Cardiac muscle cell (in vitro differentiated cells and primary cell): ENCODE results near the gene PDHX. TPM values are rescaled to one million over a fixed set of nuclear protein-coding genes. Genes with fewer than 3 reads are reported as not detected.

ENCODE experiments used
- DNase-seq, 2 donors: peaks; one replicate each; pipeline versions ENCODE4 v3.0.0 to v3.0.0-alpha.2; 2010 to 2017; ENCODE audit warnings: low read depth in 1 of 2, low spot score in 1 of 2
- H3K27ac ChIP-seq: fragments of 200-600 bp; sonication (generic); 2 replicates; pipeline ENCODE4 v1.5.1; 2016
- H3K27me3 ChIP-seq: fragments of 200-600 bp; sonication (generic); 2 replicates; pipeline ENCODE4 v1.6.0; 2016; ENCODE audit warnings: control low read depth
- H3K36me3 ChIP-seq: fragments of 200-600 bp; sonication (generic); 2 replicates; pipeline ENCODE4 v1.5.1; 2016; ENCODE audit warnings: control low read depth
- H3K4me1 ChIP-seq: fragments of 200-600 bp; sonication (generic); 2 replicates; pipeline ENCODE4 v1.8.1; 2017; ENCODE audit warnings: low read depth, mild to moderate bottlenecking, mixed run types
- H3K4me3 ChIP-seq: fragments of 200-600 bp; sonication (generic); 2 replicates; pipeline ENCODE4 v1.5.1; 2016; ENCODE audit warnings: mild to moderate bottlenecking
- H3K9me3 ChIP-seq: fragments of 200-600 bp; sonication (generic); 2 replicates; pipeline ENCODE4 v1.5.1; 2017; ENCODE audit warnings: low read depth, mild to moderate bottlenecking, control low read depth
- CTCF ChIP-seq: IDR thresholded peaks from 2 replicates; pipeline ENCODE4 v1.5.1; 2012; ENCODE audit warnings: low read depth, mild to moderate bottlenecking, low read length
- polyA plus RNA-seq: library from polyadenylated mRNA; unstranded; fragments of >200 nt; fragmentation: Nextera tagmentation; extraction: Ambion mirVana; gene quantifications from 2 replicates; pipeline ENCODE4 v1.2.1, GENCODE V29; 2016
- total RNA-seq: library from RNA; depleted of rRNA; stranded (reverse); fragments of >200 nt; gene quantifications from 2 replicates; pipeline ENCODE4 v1.2.3, GENCODE V29; 2016

PDHX gene
- total and polyA plus RNA-seq, 2 experiments from 2014 or later, result 69.9 to 87.1 TPM

DNA sequence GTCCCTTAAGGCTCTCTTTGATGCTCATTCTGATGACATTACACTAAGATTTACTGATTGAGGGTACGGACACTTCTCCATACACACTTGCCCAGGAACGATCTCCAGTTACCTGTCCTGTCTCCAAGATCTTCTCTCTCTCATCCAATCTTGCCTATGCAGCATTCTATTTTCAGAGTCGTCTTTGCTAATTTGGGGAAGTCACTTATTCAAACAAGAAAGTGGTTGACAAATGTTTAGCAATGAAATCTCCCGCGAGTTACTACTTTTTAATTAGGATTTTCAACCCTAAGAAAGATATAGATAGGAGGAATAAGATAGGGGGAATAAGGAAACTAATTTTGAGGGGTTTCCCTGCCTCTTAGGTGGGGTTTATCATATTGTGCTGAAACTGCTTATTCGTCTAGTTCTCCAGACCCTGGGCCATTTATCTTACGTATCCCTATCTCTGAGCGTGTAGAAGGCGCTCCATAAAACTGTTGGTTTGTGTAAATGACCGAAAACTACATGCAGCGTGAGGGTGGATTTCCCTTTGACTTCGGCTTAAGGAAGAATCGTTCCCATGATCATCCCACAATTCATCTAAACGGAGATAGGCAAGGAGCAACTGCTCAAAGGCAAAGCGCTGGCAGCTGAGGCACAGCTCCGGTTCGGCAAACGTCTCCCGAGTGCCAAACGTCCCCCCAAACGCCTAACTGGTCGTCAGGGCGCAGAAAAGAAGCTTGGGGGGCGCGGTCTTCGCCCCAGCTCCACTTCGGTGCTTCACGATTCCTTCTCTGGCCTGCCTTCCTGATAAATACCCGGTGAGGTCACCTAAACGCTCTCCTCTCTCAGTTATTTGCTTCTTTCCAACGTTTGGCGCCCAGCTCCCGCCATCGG, 1.0 kb upstream of the PDHX start:
- DNase-seq, result peak in 1 of 2 donors; percentile 51
- peak overlapping the region; percentile 66 for H3K4me3 ChIP-seq
- H3K27me3 ChIP-seq, result no peaks in the 10 kb centered on the region
- TF ChIP-seq CTCF, result no peak
- H3K4me1 ChIP-seq, result peaks cover 21% of the 10 kb centered on the region
- H3K27ac ChIP-seq, result peak overlapping the region; percentile 95
- no peaks in the 10 kb centered on the region for H3K36me3 ChIP-seq
- H3K9me3 ChIP-seq, result no peaks in the 10 kb centered on the region

GRCh38 chr11:34916843-34917770, 689 bp downstream of the PDHX start:
- H3K27ac ChIP-seq, result peak overlapping the region; percentile 95

DNA sequence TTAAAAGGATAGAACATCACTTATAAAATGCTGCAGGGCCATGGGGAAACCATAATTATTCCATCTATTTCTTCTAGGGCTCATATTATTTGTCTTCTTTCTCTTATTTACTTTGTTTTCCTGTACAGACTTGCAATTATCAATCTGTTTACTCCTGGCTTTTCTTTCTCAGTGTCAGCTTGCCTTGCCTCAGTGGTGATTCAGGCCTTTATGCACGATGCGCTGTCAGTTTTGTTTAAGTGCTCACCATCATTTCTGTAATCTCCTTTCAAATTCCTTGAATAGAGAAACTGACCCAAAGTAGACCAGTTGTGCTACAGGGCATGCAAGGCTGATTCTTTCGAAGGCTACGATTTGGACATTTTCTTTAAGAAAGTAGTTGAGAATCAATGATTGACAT, 4.7 kb downstream of the PDHX start:
- H3K9me3 ChIP-seq, result no peaks in the 10 kb centered on the region
- H3K27ac ChIP-seq, result no peak overlapping the region
- peaks cover 22% of the 10 kb centered on the region for H3K4me1 ChIP-seq
- DNase-seq, result no peak
- no peaks in the 10 kb centered on the region for H3K36me3 ChIP-seq
- no peak overlapping the region for H3K4me3 ChIP-seq
- no peaks in the 10 kb centered on the region for H3K27me3 ChIP-seq
- no peak for TF ChIP-seq CTCF

More at GRCh38 chr11:34916843-34917770, 689 bp downstream of the PDHX start:
- DNase-seq, result peak; percentile 28 to 37
- H3K4me1 ChIP-seq, result peaks cover 21% of the 10 kb centered on the region
- no peaks in the 10 kb centered on the region for H3K9me3 ChIP-seq
- H3K27me3 ChIP-seq, result no peaks in the 10 kb centered on the region
- TF ChIP-seq CTCF, result no peak
- H3K36me3 ChIP-seq, result no peaks in the 10 kb centered on the region
- peak overlapping the region; percentile 66 for H3K4me3 ChIP-seq

DNA sequence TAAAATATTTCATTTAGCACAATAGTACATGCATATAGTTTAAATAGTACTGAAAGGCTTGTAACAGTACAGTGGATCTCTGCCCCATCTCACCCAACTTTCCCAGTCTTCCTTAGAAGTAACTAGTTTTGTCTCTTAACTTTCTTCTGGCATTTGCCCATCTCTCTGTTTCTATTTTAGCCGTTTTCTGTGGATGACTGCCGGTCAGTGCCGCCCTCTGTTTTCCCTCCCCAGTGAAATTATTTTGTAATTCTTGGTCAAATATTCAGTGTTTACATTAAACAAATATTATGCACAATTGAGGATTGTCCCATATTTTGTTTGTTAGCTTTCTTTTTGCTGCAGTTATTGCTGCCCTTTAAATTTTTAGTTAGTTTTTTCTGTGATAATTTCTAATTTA, 8.3 kb downstream of the PDHX start:
- Histone ChIP-seq H3K9me3 (no peaks in the 10 kb centered on the region), H3K4me1 (peaks cover 31% of the 10 kb centered on the region), H3K4me3 (no peak overlapping the region), H3K27ac (peak overlapping the region; percentile 39), H3K27me3 (no peaks in the 10 kb centered on the region), H3K36me3 (no peaks in the 10 kb centered on the region)
- no peak for DNase-seq
- no peak for TF ChIP-seq CTCF

- Histone ChIP-seq H3K9me3 (no peaks in the 10 kb centered on the region), H3K27ac (no peak overlapping the region), H3K36me3 (no peaks in the 10 kb centered on the region), H3K27me3 (no peaks in the 10 kb centered on the region), H3K4me1 (peaks cover 31% of the 10 kb centered on the region), H3K4me3 (no peak overlapping the region)
- TF ChIP-seq CTCF, result peak; percentile 63
- peak; percentile 54 to 73 for DNase-seq
These were observed 9.8 kb downstream of the PDHX start for GRCh38 chr11:34926101-34926830.
